ENCODE measurements around the gene POLA1. TPM values are rescaled to one million over a fixed set of nuclear protein-coding genes. Genes with fewer than 3 reads are reported as not detected.
"Not testable (repeated sequence)": the region's sequence is repeated elsewhere in the genome, so short reads cannot be mapped to it uniquely, and the experiment has no call there.

Gene POLA1
- total RNA-seq, 1 donor from 2014 or later: 32.9 TPM

DNA sequence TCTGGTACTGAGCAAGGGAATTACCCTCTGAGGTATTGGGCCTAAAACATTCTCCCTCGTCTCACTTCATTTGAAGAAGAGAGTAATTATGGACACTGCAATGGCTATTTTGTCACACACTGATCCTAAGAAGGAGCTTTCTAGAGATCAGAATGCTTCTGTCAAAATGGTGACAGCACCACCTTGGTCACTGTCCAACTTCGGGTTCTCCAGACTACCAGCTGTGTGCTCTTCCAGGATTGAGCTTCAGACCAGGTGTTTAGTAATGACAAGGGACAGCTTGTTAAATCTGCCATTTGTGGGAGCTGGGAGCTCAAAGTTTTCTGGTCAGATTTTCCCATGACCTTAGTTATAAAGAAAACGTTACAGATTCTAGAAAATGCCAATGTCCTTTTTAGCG lies 105.4 kb downstream of the POLA1 start:
- peak; percentile 28 for DNase-seq

DNA sequence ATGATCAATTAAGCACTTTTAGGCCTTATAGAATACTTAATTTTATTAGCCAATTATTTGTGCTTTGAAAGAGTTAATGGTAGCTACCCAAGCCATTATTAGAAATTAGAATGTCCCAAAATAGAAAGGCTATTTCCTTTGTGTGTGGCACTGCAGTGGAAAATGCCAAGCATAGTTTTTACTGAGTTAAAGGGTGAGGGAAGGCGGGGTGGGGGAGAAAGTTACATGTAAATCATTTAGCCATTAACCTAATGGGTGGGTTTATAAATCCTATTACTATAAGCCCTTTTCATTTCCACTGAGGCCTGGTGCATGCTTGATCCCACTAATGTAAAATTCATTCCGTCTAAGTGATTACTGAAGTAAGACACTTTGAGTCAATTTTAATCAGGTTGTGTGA lies 105.8 kb downstream of the POLA1 start:
- no peak for DNase-seq

DNA sequence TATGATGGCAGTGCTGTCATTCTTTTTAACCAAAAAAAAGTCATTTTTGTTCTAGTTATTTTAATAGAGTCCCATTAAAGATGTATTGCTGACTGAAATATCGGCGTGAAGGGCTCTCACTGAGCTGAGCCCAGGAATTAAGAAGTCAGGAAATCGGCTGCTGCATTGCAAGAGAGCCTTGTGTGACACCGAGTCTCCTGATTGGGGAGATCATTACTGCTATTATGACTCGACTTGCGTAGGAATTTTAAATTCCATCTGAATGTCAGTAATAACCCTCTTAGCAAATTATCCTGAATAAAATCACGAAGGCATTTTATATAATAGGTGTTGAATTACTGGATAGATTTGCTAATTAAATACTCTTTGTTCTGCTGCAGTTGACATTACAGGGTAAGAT lies 111.5 kb downstream of the POLA1 start:
- no peak for DNase-seq

DNA sequence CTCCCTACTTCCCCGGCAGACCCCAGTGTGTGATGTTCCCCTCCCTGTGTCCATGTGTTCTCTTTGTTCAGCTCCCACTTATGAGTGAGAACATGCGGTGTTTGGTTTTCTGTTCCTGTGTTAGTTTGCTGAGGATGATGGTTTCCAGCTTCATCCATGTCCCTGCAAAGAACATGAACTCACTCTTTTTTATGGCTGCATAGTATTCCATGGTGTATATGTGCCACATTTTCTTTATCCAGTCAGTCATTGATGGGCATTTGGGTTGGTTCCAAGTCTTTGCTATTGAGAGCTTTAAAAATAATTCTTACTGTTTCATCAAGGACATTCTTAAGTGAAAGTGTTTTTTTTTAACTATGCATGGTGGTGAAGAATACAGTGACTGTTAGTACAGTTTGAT lies 126.1 kb downstream of the POLA1 start:
- not testable (repeated sequence) for DNase-seq

DNA sequence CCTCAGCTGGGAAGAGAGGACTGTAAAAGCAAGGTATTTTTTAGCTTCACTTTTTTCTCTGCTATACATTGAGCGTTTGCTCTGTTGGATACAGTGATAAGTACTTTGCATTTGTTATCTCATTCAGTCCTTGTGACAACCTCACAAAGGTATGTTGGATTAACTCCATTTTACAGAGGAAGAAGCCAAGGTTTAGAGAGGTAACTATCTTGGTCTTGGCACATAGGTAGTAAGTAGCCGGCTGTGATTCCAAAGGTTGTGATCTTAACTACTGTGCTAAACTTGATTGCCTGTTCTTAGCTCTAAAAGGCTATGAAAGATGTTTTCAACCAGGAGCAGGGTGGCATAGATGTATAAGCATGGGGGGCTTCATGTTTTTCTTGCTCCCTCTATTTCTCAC lies 134.4 kb downstream of the POLA1 start:
- DNase-seq: no peak

DNA sequence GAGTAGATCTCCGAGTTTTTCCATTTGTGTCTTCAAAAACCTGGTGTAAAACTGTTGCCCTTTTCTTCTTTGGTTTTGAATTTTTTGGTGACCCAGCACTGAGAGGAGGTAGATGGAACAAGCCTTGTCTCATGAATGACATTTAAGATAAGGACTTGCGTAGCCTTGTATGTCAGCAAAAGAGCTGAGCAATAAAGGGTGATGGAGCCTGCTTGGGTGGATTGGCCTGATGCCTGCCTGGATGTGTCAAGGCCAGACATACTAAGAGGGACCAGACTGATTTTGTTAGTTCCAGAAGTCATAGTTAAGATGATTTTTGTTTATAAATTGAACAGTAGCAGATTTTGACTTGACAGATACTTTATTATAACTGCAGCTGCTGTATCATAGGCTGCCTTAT lies 134.9 kb downstream of the POLA1 start:
- DNase-seq: no peak

DNA sequence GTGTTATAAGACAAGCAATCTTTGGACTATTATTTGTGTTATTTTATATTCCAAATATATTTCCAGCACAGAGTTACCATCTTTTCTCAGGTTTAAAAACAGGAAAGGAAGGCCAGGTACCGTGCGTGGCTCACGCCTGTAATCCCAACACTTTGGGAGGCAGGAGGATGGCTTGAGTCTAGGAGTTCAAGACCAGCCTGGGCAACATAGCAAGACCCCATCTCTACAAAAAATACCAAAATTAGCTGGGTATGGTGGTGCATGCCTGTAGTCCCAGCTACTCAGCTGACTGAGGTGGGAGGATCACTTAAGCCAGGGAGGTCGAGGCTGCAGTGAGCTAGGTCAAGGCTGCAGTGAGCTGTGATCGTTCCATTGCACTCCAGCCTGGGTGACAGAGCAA lies 140.0 kb downstream of the POLA1 start:
- no peak for DNase-seq

DNA sequence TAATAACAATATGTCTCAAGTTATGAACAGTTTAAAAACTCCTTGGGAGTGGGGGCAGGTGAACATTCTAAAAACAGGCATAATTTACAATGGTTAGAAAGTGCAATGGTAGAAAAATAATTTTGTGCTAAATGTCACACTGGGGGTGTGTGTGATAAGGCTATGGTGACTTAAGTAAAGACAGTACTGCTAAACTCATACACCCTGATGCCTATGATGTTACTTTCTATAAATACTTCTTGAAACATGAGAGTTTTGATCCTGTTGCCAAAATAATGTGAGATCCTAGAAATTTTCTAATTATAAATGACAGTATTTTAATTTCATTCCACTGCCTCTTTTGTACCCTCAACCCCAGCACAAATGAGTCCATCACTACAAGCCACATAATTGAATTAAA lies 144.2 kb downstream of the POLA1 start:
- no peak for DNase-seq

DNA sequence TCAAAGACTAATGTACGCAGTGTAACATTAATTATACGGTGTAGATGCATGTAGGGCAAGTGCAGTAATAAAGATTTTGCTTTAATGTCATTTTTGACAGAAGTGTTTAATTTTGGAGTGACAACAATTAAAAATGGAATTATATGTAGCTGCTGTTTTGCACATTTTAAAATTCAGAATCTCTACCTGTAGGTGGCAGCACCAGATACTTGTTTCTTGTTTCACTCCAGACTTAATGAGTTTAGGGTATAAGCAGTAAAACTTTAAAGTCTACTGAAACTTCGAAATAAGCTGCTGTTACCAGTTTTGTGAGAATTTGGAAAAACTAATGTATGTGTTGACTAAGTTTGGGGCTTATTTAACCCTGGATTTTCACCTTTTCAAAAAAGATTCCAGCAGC lies 144.9 kb downstream of the POLA1 start:
- peak; percentile 62 for DNase-seq

DNA sequence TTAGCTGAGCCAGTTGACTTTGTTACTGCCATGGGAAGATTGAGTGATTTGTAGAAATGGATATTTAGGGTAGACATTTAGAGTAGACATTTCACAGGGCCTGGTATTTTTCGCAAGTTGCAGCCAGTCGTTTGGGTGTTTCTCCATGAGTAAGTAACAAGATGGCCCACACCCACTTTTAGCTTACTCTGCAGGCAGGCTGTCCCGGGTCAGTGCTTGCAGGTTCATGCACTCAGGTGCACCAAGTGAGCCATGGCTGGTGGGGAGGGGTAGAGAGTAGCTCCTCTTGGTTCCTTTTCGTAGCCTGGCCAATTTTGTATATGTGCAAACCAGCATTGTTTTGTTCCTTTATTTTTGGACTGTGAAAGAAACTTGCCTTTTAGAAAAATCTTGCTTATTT lies 145.6 kb downstream of the POLA1 start:
- DNase-seq: no peak

DNA sequence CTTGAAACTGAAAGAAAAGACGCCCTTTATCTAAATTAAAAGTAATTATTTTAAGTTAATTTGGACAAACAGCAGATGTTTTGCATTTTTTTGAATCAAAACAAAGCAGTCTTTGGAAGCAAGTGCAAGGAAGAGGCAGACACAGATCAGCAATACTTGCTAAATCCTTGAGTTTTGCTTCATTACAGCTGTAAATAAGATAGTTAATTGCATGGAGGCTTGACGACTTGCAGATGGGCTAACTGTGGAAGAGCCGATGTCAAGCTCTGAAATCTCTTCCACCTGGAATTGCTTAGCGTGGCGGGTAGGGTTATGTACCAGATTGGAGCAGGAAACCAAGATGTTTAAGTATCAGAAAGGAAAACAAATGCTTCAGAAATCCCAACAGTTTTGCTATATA lies 148.8 kb downstream of the POLA1 start:
- peak; percentile 32 for DNase-seq

DNA sequence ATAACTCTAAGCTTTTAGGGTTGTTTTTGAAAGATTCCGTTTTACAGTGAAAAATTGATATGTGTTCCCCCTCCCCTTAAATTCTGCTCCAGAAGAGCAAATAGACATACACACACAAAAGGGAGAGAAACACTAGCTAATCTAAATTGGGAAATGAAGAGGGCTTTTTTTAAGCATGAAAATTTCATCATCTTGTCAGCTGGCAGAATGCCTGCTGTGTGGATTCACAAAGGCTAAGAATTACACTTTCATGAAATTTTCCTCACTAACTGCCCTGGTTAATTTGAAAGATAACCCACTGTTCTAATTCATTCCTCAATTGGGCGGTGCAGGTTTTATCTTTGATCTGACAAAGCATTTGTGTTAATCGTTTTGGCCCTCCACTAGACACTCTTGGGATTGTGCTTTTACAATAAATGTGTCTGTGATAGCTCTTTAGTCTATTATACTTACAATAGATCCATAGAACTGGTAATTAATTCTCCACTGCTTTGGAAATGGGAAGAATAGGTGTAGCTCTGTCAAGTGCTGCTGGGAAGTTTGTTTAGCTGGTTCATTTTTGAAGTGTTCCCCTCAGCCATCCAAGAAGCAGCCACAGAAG lies 152.9 kb downstream of the POLA1 start:
- no peak for DNase-seq

DNA sequence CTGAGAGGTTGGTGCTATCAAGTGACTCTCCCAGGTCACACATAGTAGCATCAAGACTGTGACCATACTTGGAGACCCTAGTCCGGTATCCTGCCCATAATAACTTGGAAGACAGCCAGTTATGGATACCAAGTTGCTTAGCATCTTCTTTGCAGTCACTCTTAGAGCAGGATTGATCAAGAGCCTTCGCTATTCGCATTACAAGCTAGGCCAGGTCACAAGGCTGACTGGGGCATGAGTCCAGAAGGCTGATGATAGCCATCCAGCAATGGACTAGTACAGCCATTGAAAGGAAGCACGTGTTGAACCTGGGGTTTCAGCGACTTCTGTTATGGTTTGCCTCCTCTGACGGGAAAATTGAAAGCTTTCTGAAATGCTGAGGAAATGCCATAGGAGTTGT lies 157.6 kb downstream of the POLA1 start:
- no peak for DNase-seq

DNA sequence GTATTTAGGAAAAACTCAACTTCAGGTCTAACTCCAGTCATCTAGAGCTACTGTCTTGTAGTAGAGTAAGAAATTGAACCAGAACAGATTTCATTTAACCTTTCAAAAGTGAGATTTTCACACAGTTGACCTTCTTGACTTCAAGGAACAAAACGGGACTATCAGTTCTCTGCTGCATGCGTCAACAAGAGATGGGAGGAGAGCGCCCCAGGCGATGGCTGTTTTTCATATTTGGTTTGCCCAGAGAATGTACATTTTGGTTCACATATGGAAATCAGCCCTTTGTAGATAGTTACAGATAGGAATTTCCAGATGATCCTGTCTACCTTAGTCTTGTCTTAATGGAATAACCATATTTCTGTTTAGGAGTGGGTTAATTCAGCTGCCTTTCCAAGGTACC lies 158.1 kb downstream of the POLA1 start:
- no peak for DNase-seq

DNA sequence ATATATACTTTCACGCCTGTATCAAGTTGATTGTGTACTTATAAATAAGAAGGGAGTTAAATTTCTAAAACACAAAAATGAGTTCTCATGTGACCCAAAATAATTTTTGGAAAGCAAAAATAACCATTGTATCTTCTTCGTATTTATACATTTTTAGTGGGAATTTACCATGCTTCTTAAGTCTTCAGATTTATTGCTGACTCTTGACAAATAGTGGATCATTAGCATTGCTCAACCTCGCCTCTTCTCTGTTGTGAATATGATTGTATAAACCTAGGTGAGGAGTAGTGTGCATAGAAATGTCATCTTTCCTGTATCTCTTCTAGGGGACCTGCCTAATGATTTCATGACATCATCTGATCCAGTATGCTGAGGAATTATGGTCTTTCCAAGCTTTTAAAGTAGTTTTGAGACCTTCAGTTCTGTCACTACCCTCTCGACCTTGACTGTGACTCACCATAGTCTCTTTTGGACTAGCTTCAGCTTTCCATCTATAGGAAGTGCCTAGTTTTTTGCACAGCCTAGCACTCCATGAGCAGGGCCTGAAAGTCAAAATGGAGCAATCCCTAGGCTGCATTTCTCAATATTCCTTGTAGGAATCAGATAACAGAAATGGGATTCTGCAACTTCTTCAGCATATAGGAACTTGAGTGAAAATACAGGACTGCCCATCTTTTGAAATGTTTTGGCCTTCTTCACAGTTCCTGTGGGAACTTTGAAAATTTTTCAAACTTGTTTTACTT lies 164.5 kb downstream of the POLA1 start:
- no peak for DNase-seq

DNA sequence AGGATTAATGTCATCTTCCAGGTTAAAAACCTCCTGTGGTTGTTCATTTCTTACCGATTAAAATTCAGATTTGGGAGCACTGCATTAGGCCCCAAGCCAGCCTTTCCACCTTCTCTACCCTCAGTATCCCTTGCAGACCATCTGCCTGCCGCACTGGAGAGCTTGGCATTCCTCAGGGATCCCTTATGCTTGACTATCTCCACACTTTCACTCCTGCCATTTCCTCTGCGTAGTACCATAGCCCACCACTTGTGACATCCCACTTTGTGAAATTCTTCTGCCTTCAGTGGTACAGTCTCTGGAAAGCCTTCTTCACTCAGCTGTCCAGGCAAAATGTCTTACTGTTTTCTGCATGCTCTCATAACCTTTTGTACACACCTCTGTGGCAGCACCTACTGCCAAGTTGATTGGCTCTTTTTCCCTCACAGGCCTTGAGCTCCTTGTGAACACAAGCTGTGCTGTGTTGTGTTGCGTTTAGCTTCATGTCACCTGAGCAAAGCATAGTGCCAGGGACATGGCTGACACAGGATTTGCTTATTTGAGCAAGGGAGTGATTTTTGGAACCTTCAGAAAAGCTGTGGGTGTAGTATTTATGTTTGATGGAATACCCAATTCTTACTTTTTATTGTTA lies 165.6 kb downstream of the POLA1 start:
- DNase-seq: no peak

DNA sequence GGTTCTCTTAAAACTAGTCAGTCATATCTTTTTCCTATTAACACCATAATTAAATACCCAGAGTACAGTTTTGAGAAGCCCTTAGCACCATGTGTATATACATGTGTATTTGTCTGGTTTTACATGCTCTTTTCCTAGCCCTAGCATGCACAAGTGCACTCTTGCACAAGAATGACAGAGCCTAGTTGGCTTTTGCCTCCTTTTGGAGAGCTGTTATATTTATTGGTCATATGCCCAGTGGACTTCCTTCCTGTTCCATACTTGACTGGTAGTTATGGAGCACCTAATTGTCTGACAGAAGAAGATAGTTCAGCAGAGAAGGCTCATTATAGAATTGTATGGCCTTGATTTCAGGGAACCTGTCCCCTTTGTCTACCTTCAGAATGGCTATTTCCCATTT lies 166.4 kb downstream of the POLA1 start:
- no peak for DNase-seq

DNA sequence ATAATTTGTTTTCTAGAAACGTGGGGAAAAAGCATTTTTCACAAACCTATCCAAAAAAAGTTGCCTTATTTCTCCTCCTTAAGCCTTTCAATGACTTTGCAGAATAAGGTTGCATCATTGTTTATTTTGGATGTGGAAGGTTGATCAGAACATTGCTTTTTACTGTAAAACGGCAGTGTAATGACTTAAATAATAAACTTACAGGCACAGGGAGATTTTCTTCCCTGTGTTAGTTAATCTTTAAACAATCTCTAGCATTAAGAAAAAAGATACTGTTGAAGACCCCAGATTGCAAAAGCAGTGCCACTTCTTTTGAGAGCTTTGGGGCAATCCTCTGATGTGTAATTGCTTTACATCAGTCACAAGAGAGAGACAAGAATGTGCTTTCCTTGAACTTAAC lies 168.6 kb downstream of the POLA1 start:
- DNase-seq: no peak

DNA sequence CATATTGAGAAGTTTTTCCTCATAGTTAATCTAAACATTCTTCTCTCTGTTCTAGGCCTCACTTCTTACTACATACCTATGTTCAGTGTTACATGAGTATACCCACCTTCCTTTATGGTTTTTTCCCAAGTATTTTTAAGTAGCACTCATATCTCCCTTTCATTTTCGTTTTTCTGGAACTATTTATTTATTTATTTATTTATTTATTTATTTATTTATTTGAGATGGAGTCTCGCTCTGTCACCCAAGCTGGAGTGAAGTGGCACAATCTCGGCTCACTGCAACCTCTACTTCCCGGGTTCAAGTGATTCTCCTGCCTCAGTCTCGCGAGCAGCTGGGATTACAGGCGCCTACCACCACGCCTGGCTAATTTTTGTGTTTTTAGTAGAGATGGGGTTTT lies 170.1 kb downstream of the POLA1 start:
- not testable (repeated sequence) for DNase-seq

DNA sequence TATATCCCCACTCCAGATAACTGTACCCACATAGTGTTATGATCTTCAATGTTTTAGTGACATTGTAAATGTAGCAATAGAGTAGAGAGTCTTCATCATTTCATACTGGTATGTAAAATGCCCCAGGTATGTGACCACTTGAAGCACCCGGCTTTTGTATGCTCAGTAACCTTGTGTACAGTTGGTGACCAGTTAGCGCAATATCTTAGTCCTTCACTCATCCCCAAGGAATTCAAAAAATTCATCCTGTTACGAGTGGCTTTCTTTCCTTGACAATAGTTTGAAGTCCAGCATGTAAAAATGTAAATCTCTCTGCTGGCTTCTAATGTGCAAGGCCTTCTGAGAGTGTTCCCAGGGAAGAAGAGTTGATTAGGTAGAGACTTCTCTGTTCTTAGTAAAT lies 176.4 kb downstream of the POLA1 start:
- DNase-seq: no peak

DNA sequence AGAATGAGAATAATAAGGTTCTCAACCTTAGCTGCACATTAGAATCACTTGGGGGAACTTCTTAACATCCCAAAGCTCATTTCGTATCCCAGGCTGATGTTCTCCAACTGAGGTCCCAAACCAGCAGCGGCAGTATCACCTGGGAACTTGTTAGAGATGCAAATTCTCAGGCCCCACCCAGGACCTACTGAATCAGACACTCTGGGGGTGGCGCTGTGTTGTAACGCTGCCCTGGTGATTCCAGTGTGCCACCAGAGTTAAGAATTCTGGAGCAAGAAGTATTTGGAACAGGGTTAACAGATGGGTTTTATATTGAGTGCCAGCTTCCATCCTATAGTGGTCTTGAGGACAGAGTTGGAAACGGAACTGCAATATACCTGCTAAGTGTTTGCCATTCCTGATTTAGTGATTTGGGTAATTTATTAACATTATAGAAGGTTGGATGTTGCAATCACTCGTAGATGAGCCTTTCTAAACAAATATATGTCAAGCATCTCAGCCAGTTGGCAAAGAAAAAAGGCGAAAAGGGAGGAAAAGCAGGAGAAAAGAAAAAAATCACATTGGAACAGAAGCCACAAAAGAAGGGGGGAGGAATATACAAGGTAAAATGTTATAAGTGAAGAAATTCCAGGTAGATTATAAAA lies 181.0 kb downstream of the POLA1 start:
- DNase-seq: no peak

DNA sequence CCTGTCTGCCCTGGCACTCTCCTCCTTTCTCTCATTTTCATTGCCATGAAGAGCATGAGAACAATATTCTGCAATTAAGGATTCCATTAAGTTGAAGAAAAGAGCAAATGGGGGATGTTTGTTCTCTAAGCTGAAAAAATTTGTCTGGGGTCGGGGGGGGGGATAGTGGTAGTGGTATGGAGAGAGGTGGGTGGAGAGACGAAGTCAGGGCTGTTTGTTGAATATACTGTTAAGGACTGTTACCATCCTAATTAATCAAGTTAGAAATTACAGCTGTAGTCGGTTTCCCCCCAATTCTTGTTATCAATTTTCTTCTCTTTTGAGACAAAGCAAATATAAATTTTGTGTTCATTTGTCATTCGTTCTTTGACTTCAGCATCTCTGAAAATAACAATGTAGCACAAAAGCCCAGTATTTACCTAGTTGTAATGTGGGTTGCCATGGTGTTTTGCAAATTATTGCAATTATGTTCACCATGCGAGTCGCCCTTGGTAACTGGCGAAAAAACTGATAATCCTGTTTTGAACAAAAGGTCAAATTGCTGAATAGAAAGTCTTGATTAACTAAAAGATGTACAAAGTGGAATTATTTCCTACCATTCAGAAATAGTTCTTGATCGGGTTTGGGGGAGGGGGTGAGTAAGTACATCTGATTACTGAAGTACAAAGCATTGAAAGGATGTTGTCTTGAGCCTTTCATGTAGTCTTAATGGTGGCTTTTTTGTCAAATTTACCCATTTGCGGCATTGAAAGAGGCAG lies 183.0 kb downstream of the POLA1 start:
- no peak for DNase-seq

DNA sequence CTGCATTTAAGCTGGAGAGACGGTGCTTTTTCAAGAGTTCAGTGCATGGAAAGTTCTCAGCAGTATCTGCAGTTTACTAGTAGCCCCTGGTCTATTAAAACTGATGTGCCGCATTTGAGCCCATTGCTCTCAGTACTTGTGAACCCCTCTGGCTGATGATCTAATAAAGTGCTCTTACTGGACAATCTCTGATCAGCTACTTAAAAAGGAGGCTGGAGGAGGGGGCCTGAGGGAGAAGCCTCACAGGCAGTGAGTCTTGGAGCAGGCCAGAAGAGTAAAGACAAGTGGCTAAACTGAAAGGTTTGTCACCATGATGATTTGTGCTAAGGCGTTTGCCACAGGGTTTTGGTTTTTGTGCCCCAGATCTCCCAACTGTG lies 183.6 kb downstream of the POLA1 start:
- no peak for DNase-seq

Data from tongue (tissue), 2 donors.